K562 (cell line): ENCODE data around the gene NUP98. TPM values are rescaled to one million over a fixed set of nuclear protein-coding genes. Genes with fewer than 3 reads are reported as not detected.

Source experiments
- CREB3L1 ChIP-seq: fragments of 450-650 bp; IDR thresholded peaks from 2 replicates; pipeline ENCODE4 v1.6.1; 2014; ENCODE audit warnings: low read depth, mild to moderate bottlenecking, moderate library complexity, borderline replicate concordance
- FOXM1 ChIP-seq, 2 experiments: fragments of 450-650 bp in 1 of 2; sonication (generic) in 1 of 2; formaldehyde crosslinking in 1 of 2; IDR thresholded peaks; 2 replicates each; pipeline versions ENCODE4 v1.6.1 to v1.9.0; 2017 to 2022; ENCODE audit warnings: low read depth in 2 of 2, mild to moderate bottlenecking in 2 of 2, missing genetic modification reagents in 1 of 2, moderate library complexity in 1 of 2
- GABPA ChIP-seq: fragments of 200-800 bp; sonication (Bioruptor generic); conservative IDR thresholded peaks from 2 replicates; pipeline ENCODE4 v1.6.1; 2016; ENCODE audit warnings: low read depth, missing genetic modification characterization, missing compliant biosample characterization
- HCFC1 ChIP-seq: IDR thresholded peaks from 2 replicates; pipeline ENCODE4 v1.6.1; 2012; ENCODE audit warnings: low read depth, low read length, improper control_type of control experiment
- MYC ChIP-seq, 2 experiments: fragments of 250-450 bp in 1 of 2; sonication (Bioruptor Pico) in 1 of 2; IDR thresholded peaks; 2 replicates each; pipeline versions ENCODE4 v1.5.1 to v1.6.1; 2012 to 2021; ENCODE audit warnings: low read depth in 2 of 2, borderline replicate concordance in 1 of 2, improper control_type of control experiment in 1 of 2, low read length in 1 of 2, mild to moderate bottlenecking in 1 of 2, moderate library complexity in 1 of 2
- POLR2A ChIP-seq: fragments of 450-650 bp; conservative IDR thresholded peaks from 2 replicates; pipeline ENCODE4 v1.6.1; 2016
- RBBP5 ChIP-seq: fragments of 200-600 bp; sonication (generic); IDR thresholded peaks from 2 replicates; pipeline ENCODE4 v1.6.1; 2012; ENCODE audit warnings: borderline replicate concordance, mild to moderate bottlenecking, low read length, control low read depth, inconsistent platforms; ENCODE audit not compliant: insufficient read depth, poor library complexity, severe bottlenecking
- SRF ChIP-seq, 2 experiments: fragments of 250-450, 450-650 bp in 1 of 2; sonication (Bioruptor Pico) in 1 of 2; sonication (generic) in 1 of 2; formaldehyde crosslinking; IDR thresholded peaks; 2 replicates each; pipeline versions ENCODE4 v1.5.0 to v1.5.1; 2020 to 2022; ENCODE audit warnings: mild to moderate bottlenecking in 1 of 2, missing genetic modification reagents in 1 of 2
- USF1 ChIP-seq: sonication (generic); formaldehyde crosslinking; IDR thresholded peaks from 2 replicates; pipeline ENCODE4 v1.9.0; 2022; ENCODE audit warnings: mild to moderate bottlenecking, missing genetic modification reagents
- VEZF1 ChIP-seq: fragments of 200-800 bp; sonication (Bioruptor generic); IDR thresholded peaks from 2 replicates; pipeline ENCODE4 v1.6.1; 2017; ENCODE audit warnings: missing genetic modification characterization, missing compliant biosample characterization
- ZBTB12 ChIP-seq: fragments of 250-450 bp; sonication (Bioruptor Pico); IDR thresholded peaks from 2 replicates; pipeline ENCODE4 v1.4.0; 2020
- ZBTB7A ChIP-seq: IDR thresholded peaks from 2 replicates; pipeline ENCODE4 v1.6.1; 2011; ENCODE audit warnings: low read depth, mild to moderate bottlenecking, low read length, moderate library complexity, borderline replicate concordance; ENCODE audit not compliant: control insufficient read depth
- ZBTB9 ChIP-seq: fragments of 450-650 bp; formaldehyde crosslinking; IDR thresholded peaks from 2 replicates; pipeline ENCODE4 v1.4.0; 2020; ENCODE audit warnings: mild to moderate bottlenecking, moderate library complexity
- polyA plus RNA-seq, 8 experiments: library from polyadenylated mRNA; depleted of rRNA in 4 of 8; stranded (reverse) in 5 of 8; unstranded in 3 of 8; fragments of >200 nt; fragmentation: Nextera tagmentation in 2 of 8; fragmentation: Illumina TruSeq in 1 of 8; extraction: Ambion mirVana in 2 of 8; extraction: Trizol in 1 of 8; gene quantifications; 2 replicates each; pipeline versions ENCODE4 v1.2.1 to v1.2.3, GENCODE V29; 2011 to 2014; ENCODE audit warnings: inconsistent platforms in 1 of 8, missing spikeins in 1 of 8
- total RNA-seq, 7 experiments: library from RNA; depleted of rRNA in 6 of 7; stranded (reverse); fragments of >200 nt in 6 of 7; fragmentation: Illumina TruSeq in 2 of 7; extraction: Trizol in 2 of 7; gene quantifications; 2 replicates each; pipeline versions ENCODE4 v1.2.1 to v1.2.3, GENCODE V29; 2011 to 2021; ENCODE audit warnings: low replicate concordance in 1 of 7

The NUP98 gene
- total and polyA plus RNA-seq, 9 of the 15 experiments (the other 6 are each of a cell fraction or from before 2014, with no cell fraction given), result 45.1 to 196 (median 130) TPM

- peak; percentile 95 for TF ChIP-seq MYC (IDR thresholded peaks at IDR 0.05; ENCODE audit: low read depth, low read length)
- TF ChIP-seq MYC (CRISPR knock-in tag; IDR thresholded peaks at IDR 0.05; ENCODE audit: borderline replicate concordance, low read depth), result no peak
- peak; percentile 49; the same call in 1 of the 2 replicates for TF ChIP-seq ZBTB7A
- no peak for TF ChIP-seq ZBTB9 (CRISPR knock-in tag)
- peak; percentile 76 for TF ChIP-seq CREB3L1
- peak; percentile 32 for TF ChIP-seq HCFC1
- peak; percentile 93 for TF ChIP-seq POLR2A
- TF ChIP-seq GABPA, result peak; percentile 81
- peak in 1 of 2 experiments; percentile 32; a peak in 2 of 4 replicates for TF ChIP-seq SRF (CRISPR knock-in tag; IDR thresholded peaks at IDR 0.05)
- TF ChIP-seq ZBTB12 (CRISPR knock-in tag), result peak; percentile 91
- peak; percentile 95 for TF ChIP-seq FOXM1 (IDR thresholded peaks at IDR 0.05; ENCODE audit: low read depth)
- TF ChIP-seq FOXM1 (CRISPR knock-in tag; IDR thresholded peaks at IDR 0.05; ENCODE audit: low read depth), result no peak; the same call in 1 of the 2 replicates
- TF ChIP-seq USF1 (CRISPR knock-in tag), result peak; percentile 75; the same call in 1 of the 2 replicates
- TF ChIP-seq VEZF1 (CRISPR knock-in tag), result peak; percentile 99
- peak; percentile 87 for TF ChIP-seq RBBP5
Measured at GRCh38 chr11:3797329-3798090, at the start of gene NUP98 (continued).
